ENCODE results near the gene ZNF366. TPM values are rescaled to one million over a fixed set of nuclear protein-coding genes. Genes with fewer than 3 reads are reported as not detected.

Gene ZNF366
- total RNA-seq, 2 donors from 2014 or later, result not detected

- Histone ChIP-seq H3K27me3 (ENCODE audit: control insufficient read depth, insufficient read depth, low read length, poor library complexity, severe bottlenecking) (no peaks in the 10 kb centered on the region), H3K9ac (ENCODE audit: extremely low read depth, low read length, poor library complexity, severe bottlenecking) (no peak overlapping the region), H3K27ac (ENCODE audit: low read depth, low read length) (no peak overlapping the region), H3K36me3 (ENCODE audit: control insufficient read depth, insufficient read depth, low read length) (no peaks in the 10 kb centered on the region), H3K4me3 (ENCODE audit: low read length) (no peak overlapping the region), H3K4me1 (ENCODE audit: control insufficient read depth, insufficient read depth, low read length) (peaks cover 8% of the 10 kb centered on the region), H3K9me3 (ENCODE audit: control insufficient read depth, low read length) (no peaks in the 10 kb centered on the region)
- H3K4me3 Mint-ChIP-seq, result no peak overlapping the region
- 96 to 100% methylated on average over 1 to 2 of the region's 2 CpGs for WGBS, 2 experiments (ENCODE audit: insufficient coverage in 1 of 2, insufficient read length in 1 of 2)
- H3K27me3 Mint-ChIP-seq (ENCODE audit: insufficient read depth), result peaks cover 5% of the 10 kb centered on the region
- no peak for DNase-seq
- H3K27ac Mint-ChIP-seq, result no peak overlapping the region
- TF ChIP-seq, protein P1, sequence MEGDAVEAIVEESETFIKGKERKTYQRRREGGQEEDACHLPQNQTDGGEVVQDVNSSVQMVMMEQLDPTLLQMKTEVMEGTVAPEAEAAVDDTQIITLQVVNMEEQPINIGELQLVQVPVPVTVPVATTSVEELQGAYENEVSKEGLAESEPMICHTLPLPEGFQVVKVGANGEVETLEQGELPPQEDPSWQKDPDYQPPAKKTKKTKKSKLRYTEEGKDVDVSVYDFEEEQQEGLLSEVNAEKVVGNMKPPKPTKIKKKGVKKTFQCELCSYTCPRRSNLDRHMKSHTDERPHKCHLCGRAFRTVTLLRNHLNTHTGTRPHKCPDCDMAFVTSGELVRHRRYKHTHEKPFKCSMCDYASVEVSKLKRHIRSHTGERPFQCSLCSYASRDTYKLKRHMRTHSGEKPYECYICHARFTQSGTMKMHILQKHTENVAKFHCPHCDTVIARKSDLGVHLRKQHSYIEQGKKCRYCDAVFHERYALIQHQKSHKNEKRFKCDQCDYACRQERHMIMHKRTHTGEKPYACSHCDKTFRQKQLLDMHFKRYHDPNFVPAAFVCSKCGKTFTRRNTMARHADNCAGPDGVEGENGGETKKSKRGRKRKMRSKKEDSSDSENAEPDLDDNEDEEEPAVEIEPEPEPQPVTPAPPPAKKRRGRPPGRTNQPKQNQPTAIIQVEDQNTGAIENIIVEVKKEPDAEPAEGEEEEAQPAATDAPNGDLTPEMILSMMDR (conservative IDR thresholded peaks at IDR 0.05), result no peak
- no peaks in the 10 kb centered on the region for H3K9me3 Mint-ChIP-seq
- H3K4me1 Mint-ChIP-seq, result peaks cover 10% of the 10 kb centered on the region
- H3K36me3 Mint-ChIP-seq (ENCODE audit: low read depth), result no peaks in the 10 kb centered on the region
These were observed 52.2 kb downstream of the ZNF366 start for GRCh38 chr5:72454996-72455395.

DNA sequence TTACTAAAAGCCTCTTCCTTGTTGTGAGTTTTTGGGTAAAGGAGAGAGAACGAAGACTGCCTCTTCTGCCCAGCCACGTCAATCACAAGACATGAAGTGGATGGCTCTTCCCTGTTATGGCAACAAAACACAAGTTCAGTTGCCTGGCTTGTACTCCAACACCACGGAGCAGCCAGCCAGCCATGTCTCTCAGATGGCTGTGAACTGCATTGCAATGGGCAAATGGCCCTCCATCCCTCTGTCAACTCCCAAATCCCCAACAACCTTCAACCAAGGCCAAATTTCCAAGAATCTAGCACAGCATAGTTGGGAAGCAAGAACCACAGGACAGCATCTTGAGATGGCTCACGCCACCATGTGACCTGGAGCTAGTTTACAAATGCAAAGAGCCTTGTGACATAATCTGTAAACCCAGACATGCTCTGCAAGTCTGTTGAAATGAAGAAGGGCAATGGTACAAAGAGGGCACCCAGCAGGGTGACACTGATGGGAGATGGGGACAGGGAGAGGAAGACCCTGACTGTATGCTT is 53.9 kb downstream of the ZNF366 start:
- TF ChIP-seq, protein P1 (conservative IDR thresholded peaks at IDR 0.05), result no peak
- peaks cover 10% of the 10 kb centered on the region for H3K4me1 Mint-ChIP-seq
- Histone ChIP-seq H3K36me3 (ENCODE audit: control insufficient read depth, insufficient read depth, low read length) (no peaks in the 10 kb centered on the region), H3K4me1 (ENCODE audit: control insufficient read depth, insufficient read depth, low read length) (peaks cover 8% of the 10 kb centered on the region), H3K4me3 (ENCODE audit: low read length) (no peak overlapping the region), H3K9ac (ENCODE audit: extremely low read depth, low read length, poor library complexity, severe bottlenecking) (no peak overlapping the region), H3K27ac (ENCODE audit: low read depth, low read length) (no peak overlapping the region), H3K27me3 (ENCODE audit: control insufficient read depth, insufficient read depth, low read length, poor library complexity, severe bottlenecking) (no peaks in the 10 kb centered on the region), H3K9me3 (ENCODE audit: control insufficient read depth, low read length) (no peaks in the 10 kb centered on the region)
- no peak overlapping the region for H3K4me3 Mint-ChIP-seq
- H3K9me3 Mint-ChIP-seq, result no peaks in the 10 kb centered on the region
- peaks cover 7% of the 10 kb centered on the region for H3K27me3 Mint-ChIP-seq (ENCODE audit: insufficient read depth)
- H3K27ac Mint-ChIP-seq, result no peak overlapping the region
- DNase-seq, result no peak
- no peaks in the 10 kb centered on the region for H3K36me3 Mint-ChIP-seq (ENCODE audit: low read depth)
- 91% methylated on average over 3 to 4 of the region's 4 CpGs for WGBS, 2 experiments (ENCODE audit: insufficient coverage in 1 of 2, insufficient read length in 1 of 2)

DNA sequence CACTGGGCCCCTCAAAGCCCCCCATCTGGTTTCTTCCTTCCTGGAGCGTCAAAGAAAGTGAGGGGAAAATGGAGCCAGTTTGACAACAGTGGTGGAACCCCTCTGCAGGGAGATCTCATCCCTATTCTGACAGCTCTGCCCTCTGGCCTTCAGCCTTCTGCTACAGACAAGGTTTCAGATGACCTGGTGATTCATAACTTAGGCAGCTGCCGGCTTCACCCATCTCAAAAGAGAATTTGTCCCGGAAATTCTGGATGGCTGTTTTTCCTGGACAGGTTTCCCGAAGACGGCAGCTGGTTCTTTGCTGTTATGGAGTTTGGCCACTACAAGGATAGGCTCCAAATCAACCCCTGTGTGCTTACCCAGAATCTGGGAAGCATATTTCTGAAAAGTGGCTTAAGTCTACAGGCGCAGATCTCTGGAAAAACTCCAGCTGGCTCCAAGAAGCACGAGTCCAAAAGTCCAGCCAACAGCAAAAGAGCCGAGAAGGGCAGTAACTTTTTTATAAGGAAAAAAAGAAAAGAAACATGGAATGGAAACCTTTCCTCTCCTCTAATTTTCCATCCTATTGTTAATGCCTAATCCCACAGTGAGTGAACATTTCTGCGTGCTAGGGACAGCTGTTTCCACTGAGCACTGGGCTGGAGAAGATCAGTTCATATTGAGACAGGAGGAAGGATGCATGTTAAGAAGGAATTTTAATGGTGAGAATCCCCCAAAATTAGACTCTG is 54.5 kb downstream of the ZNF366 start:
- Histone ChIP-seq H3K27ac (ENCODE audit: low read depth, low read length) (peak overlapping the region; percentile 92), H3K4me3 (ENCODE audit: low read length) (no peak overlapping the region), H3K4me1 (ENCODE audit: control insufficient read depth, insufficient read depth, low read length) (peaks cover 8% of the 10 kb centered on the region), H3K36me3 (ENCODE audit: control insufficient read depth, insufficient read depth, low read length) (no peaks in the 10 kb centered on the region), H3K9me3 (ENCODE audit: control insufficient read depth, low read length) (no peaks in the 10 kb centered on the region), H3K27me3 (ENCODE audit: control insufficient read depth, insufficient read depth, low read length, poor library complexity, severe bottlenecking) (no peaks in the 10 kb centered on the region), H3K9ac (ENCODE audit: extremely low read depth, low read length, poor library complexity, severe bottlenecking) (no peak overlapping the region)
- TF ChIP-seq, protein P1 (conservative IDR thresholded peaks at IDR 0.05), result no peak
- DNase-seq, result no peak
- Mint-ChIP-seq H3K4me3 (no peak overlapping the region), H3K4me1 (peaks cover 10% of the 10 kb centered on the region), H3K9me3 (no peaks in the 10 kb centered on the region), H3K36me3 (ENCODE audit: low read depth) (no peaks in the 10 kb centered on the region), H3K27me3 (ENCODE audit: insufficient read depth) (peaks cover 7% of the 10 kb centered on the region), H3K27ac (no peak overlapping the region)
- 68 to 77% methylated on average over 7 to 9 of the region's 9 CpGs for WGBS, 2 experiments (ENCODE audit: insufficient coverage in 1 of 2, insufficient read length in 1 of 2)

All from endodermal cell (in vitro differentiated cells).